Ovary (tissue), 10 donors: ENCODE data around the gene GLIS2. TPM values are rescaled to one million over a fixed set of nuclear protein-coding genes. Genes with fewer than 3 reads are reported as not detected.

Experiments
- DNase-seq, 5 donors: peaks; one replicate each; pipeline ENCODE4 v3.0.0-alpha.2; 2019 to 2020
- H3K27ac ChIP-seq, 2 donors: fragments of 200-600 bp; one replicate each; pipeline versions ENCODE4 v1.5.1 to v1.8.0; 2019 to 2022
- H3K27me3 ChIP-seq: fragments of 200-600 bp; one replicate; pipeline ENCODE4 v1.8.0; 2022
- H3K36me3 ChIP-seq: fragments of 200-600 bp; sonication (generic); one replicate; pipeline ENCODE4 v1.5.1; 2019
- H3K4me1 ChIP-seq: one replicate; pipeline ENCODE4 v1.8.1; 2013; ENCODE audit warnings: mild to moderate bottlenecking, moderate library complexity; ENCODE audit not compliant: insufficient read depth
- H3K4me3 ChIP-seq: fragments of 200-600 bp; sonication (generic); one replicate; pipeline ENCODE4 v1.5.1; 2017
- H3K9me3 ChIP-seq, 2 donors: fragments of 200-600 bp in 1 of 2; sonication (generic) in 1 of 2; one replicate each; pipeline versions ENCODE4 v1.5.1 to v1.8.1; 2013 to 2019; ENCODE audit warnings: mild to moderate bottlenecking in 1 of 2, moderate library complexity in 1 of 2
- EP300 ChIP-seq: sonication (generic); formaldehyde crosslinking; IDR thresholded peaks from one replicate; pipeline ENCODE4 v1.6.1; 2017; ENCODE audit warnings: antibody characterized with exemption
- POLR2A ChIP-seq: fragments of 450-650 bp; IDR thresholded peaks from one replicate; pipeline ENCODE4 v1.6.1; 2017; ENCODE audit warnings: antibody characterized with exemption, mild to moderate bottlenecking, moderate library complexity
- WGBS, 3 donors: extraction: QIAGEN DNeasy Blood & Tissue Kit in 1 of 3; methylation state at CpG; one replicate each; pipeline versions ENCODE4 v1.1.5 to v1.1.7; 2013 to 2017; 5-methylcytosine and 5-hydroxymethylcytosine counted together
- intact Hi-C, 4 donors: fragments of 100-400 bp; cut with DNase I; formaldehyde crosslinking; loops; one replicate each; pipeline versions ENCODE4 v1.11.0 to v1.15.1; 2022 to 2023
- long read RNA-seq, 3 donors: library from polyadenylated mRNA in 2 of 3; unstranded in 2 of 3; transcript quantifications; one replicate each; pipeline ENCODE4 v2.0.0 and lab custom pipeline, GENCODE V29; 2021 to 2026
- polyA plus RNA-seq, 2 donors: library from polyadenylated mRNA; stranded (reverse); fragments of 200-250 nt in 1 of 2; fragments of 350-450 nt in 1 of 2; fragmentation: Illumina TruSeq in 1 of 2; extraction: RNeasy Lipid Tissue Mini Kit (QIAGEN cat#74804) in 1 of 2; gene quantifications; one replicate each; pipeline ENCODE4 v1.2.3, GENCODE V29; 2013 to 2014
- total RNA-seq, 7 donors: library from RNA; depleted of rRNA in 2 of 7; stranded (reverse); fragments of >200 nt in 2 of 7; fragmentation: NEBNext Ultra II Directional in 3 of 7; extraction: Animal tissue kit (Norgen Biotek cat#: 25700) in 3 of 7; gene quantifications; one replicate each; pipeline versions ENCODE4 v1.1.0 to v1.2.4, GENCODE V29; 2016 to 2023
- TF ChIP-seq, protein P1 (sequence below), 3 donors: fragments of 450-650 bp in 2 of 3; fragments of 200-600 bp in 1 of 3; IDR thresholded peaks; one replicate each; pipeline versions ENCODE4 v1.5.1 to v1.8.0; 2016 to 2022; ENCODE audit warnings: antibody characterized with exemption in 3 of 3, mild to moderate bottlenecking in 1 of 3
- donor health status: DM: no; HTN: no; CAD: no; lungs with moderate emphysema.
- donor health status: DM: no; HTN: no; CAD: no.
- donor health status: Bipolar disorder and iron deficiency.
- donor health status: DM: yes; HTN: yes; CAD: no.
- donor health status: DM: no; HTN: no; CAD: no.
- donor health status: DM: yes; HTN: yes; CAD: no.

Gene GLIS2
- total RNA-seq (10 to 100 TPM in 5 of 7 donors, 1 to 10 TPM in 2; 5.1 to 79.5 (median 49.8) TPM), polyA plus RNA-seq (10 to 100 TPM in 1 of 2 donors, 1 to 10 TPM in 1; 1.6 to 24.6 TPM)
- long read RNA-seq, donor 1, partial matches to known transcripts = 141 of 147 reads
- long read RNA-seq, donor 1, other reads (novel, unspliced or antisense) = 6 of 147 reads
- long read RNA-seq, donor 2, partial matches to known transcripts = 8 of 19 reads
- long read RNA-seq, donor 2, other reads (novel, unspliced or antisense) = 11 of 19 reads
- long read RNA-seq, donor 3, partial matches to known transcripts = 97 of 102 reads
- long read RNA-seq, donor 3, other reads (novel, unspliced or antisense) = 5 of 102 reads

DNA sequence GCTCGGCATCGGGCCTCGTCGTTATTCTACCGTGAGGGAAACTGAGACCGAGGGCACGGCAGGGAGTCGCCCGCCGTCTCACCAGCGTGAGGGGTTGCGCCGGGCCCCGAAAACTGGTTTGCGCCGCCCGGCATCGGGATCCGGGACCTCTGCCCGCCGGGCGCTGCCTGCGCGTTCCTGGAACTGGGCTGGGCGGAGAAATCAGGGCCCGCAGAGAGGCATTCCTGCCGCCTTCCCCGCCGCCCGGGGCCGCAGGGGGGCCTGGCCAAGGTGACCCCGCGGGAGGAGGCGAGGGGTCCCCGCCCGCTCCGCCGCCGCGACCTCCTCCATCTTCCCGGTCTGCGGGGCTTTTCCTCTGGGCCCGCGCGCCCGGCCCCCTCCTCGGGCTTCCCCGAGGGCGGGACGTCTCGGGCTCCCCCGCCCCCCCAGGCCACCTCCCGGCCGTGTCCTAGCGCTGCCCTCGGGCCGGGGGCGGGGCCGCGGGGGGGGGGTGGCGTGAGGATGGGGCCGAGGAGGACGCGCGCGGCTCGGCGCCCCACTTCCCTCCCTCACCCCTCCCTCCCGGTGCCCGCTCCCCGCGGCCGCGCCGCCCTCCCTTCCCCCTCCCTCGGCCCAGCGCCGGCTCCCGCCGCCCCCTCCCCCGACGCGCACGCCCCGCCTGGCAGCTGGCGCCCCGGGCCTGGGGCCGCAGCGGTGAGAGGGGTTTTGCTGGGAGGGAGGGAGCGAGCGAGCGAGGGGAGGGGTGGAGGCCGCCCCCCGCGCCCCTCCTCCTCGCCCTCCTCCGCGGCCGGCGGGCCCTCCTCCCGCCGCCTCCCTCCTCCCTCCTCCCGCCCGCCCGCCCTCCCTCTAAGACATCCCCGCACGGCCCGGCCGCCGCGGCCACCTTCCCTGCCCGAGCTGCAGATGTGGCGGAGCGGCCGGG is at the start of gene GLIS2:
GLIS2 (plus strand) TSS at position 882 of the 922 bp plus-strand sequence. CDS start 16,214 bp downstream, outside the sequence.
- TF ChIP-seq EP300 = no peak
- TF ChIP-seq, protein P1, sequence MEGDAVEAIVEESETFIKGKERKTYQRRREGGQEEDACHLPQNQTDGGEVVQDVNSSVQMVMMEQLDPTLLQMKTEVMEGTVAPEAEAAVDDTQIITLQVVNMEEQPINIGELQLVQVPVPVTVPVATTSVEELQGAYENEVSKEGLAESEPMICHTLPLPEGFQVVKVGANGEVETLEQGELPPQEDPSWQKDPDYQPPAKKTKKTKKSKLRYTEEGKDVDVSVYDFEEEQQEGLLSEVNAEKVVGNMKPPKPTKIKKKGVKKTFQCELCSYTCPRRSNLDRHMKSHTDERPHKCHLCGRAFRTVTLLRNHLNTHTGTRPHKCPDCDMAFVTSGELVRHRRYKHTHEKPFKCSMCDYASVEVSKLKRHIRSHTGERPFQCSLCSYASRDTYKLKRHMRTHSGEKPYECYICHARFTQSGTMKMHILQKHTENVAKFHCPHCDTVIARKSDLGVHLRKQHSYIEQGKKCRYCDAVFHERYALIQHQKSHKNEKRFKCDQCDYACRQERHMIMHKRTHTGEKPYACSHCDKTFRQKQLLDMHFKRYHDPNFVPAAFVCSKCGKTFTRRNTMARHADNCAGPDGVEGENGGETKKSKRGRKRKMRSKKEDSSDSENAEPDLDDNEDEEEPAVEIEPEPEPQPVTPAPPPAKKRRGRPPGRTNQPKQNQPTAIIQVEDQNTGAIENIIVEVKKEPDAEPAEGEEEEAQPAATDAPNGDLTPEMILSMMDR (IDR thresholded peaks at IDR 0.05) = peak in 1 of 3 donors; percentile 17
- TF ChIP-seq POLR2A = peak; percentile 28
- Histone ChIP-seq H3K27me3 (no peaks in the 10 kb centered on the region), H3K27ac (peak within 1 kb of the TSS; percentile 92 to 97), H3K36me3 (no peaks in the 10 kb centered on the region), H3K4me1 (peaks cover 25% of the 10 kb centered on the region), H3K9me3 (no peaks in the 10 kb centered on the region), H3K4me3 (peak within 1 kb of the TSS; percentile 58)
- peak; percentile 82 to 89 (median 84) for DNase-seq
- WGBS, 3 donors = 0 to 1% (median 1%) methylated on average over 27 to 98 of the region's 115 CpGs
- intact Hi-C loops = no loop called here

DNA sequence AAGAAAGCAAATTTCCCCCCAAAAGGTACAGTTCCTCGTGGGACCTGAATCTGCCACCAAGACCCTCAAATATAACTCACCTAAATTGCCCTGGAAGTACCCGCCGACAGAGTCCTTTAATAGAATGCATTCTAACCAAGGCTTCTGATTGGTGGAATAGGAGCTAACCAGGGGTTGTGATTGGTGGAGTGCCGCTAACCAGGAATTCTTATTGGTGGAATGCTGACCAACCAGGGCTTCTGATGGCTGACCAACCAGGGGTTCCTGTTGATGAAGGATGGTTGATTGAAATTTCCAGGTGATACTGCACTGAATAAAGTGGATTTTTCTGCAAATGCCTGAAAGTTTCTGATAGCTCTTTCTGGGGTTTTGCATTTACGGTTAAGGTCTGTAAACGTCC is 49.5 kb upstream of the GLIS2 start:
- H3K27ac ChIP-seq = peak overlapping the region in 1 of 2 donors; percentile 35
- peaks cover 18% of the 10 kb centered on the region for H3K4me1 ChIP-seq
- TF ChIP-seq EP300 = no peak
- TF ChIP-seq, protein P1 (IDR thresholded peaks at IDR 0.05) = no peak
- no peak for TF ChIP-seq POLR2A
- H3K4me3 ChIP-seq = no peak overlapping the region
- H3K36me3 ChIP-seq = no peaks in the 10 kb centered on the region
- DNase-seq = no peak
- intact Hi-C loops = loop anchor here in 2 of 4 donors (10.0 kb wide), 1 partner anchor 58 kb away; no protein-coding TSS in a partner anchor
- H3K9me3 ChIP-seq = no peaks in the 10 kb centered on the region
- 86 to 90% (median 89%) methylated on average over 6 of the region's 6 CpGs for WGBS, 3 donors
- no peaks in the 10 kb centered on the region for H3K27me3 ChIP-seq

DNA sequence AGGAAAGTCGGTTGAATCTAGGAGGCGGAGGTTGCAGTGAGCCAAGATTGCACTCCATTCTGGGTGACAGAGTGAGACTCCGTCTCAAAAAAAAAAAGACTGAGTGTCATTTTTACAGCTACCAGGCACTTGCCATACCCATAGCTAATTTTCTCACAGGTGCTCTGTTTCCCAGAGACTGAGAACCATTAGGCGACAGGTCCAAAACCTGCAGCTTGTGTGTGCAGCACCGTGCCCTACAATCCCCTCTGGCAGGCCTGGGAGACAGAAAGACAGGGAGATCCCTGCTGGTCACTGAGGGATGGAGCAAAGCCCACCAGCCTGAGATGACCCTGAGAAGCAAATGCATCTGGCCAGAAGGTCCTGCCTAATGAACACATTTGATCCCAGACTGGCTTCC is 45.8 kb upstream of the GLIS2 start:
- Histone ChIP-seq H3K27ac (no peak overlapping the region), H3K4me1 (peaks cover 11% of the 10 kb centered on the region), H3K27me3 (no peaks in the 10 kb centered on the region), H3K4me3 (no peak overlapping the region), H3K9me3 (no peaks in the 10 kb centered on the region), H3K36me3 (no peaks in the 10 kb centered on the region)
- intact Hi-C loops = loop anchor here in 1 of 4 donors (5.0 kb wide), 1 partner anchor 57 kb away; no protein-coding TSS in a partner anchor
- TF ChIP-seq POLR2A = no peak
- TF ChIP-seq, protein P1 (IDR thresholded peaks at IDR 0.05) = no peak
- TF ChIP-seq EP300 = no peak
- WGBS, 3 donors = 87 to 91% (median 88%) methylated on average over 5 of the region's 5 CpGs
- DNase-seq = no peak

DNA sequence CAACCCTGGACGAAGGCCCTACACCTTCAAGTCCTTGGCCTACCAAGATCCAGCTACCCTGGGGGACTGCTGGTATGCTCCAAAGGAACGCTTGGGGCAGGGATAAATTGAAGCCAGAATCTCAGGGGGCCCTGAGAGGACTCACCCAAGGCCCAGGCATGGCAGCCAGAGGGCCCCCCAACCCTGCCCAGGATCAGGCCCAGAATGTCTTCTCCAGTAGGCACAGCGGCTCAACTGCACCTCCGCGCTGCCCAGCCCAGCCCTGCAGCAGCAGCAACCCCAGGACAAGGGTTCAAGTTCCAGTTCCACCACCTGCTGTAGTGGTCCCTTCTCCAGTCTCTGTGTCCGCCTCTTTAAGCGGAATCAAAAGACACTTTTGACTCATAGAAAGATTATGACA is 45.3 kb upstream of the GLIS2 start:
- intact Hi-C loops = loop anchor here in 1 of 4 donors (5.0 kb wide), 1 partner anchor 57 kb away; no protein-coding TSS in a partner anchor
- WGBS, 3 donors = 89 to 94% (median 91%) methylated on average over 7 of the region's 7 CpGs
- Histone ChIP-seq H3K36me3 (no peaks in the 10 kb centered on the region), H3K9me3 (no peaks in the 10 kb centered on the region), H3K27ac (no peak overlapping the region), H3K4me1 (peaks cover 11% of the 10 kb centered on the region), H3K4me3 (peak overlapping the region; percentile 88), H3K27me3 (no peaks in the 10 kb centered on the region)
- no peak for DNase-seq
- TF ChIP-seq POLR2A (no peak), EP300 (no peak)
- TF ChIP-seq, protein P1 (IDR thresholded peaks at IDR 0.05) = no peak
